Hepatocyte (in vitro differentiated cells): Measurements from ENCODE around the gene DUSP2. TPM values are rescaled to one million over a fixed set of nuclear protein-coding genes. Genes with fewer than 3 reads are reported as not detected.

Experiments used
- DNase-seq: peaks from one replicate; pipeline ENCODE4 v3.0.0-alpha.2; 2016; ENCODE audit warnings: low spot score
- H2AFZ ChIP-seq: fragments of 200-600 bp; sonication (generic); 2 replicates; pipeline ENCODE4 v1.6.0; 2016; ENCODE audit warnings: antibody characterized with exemption, mild to moderate bottlenecking
- H3K27ac ChIP-seq: fragments of 200-600 bp; sonication (generic); 2 replicates; pipeline ENCODE4 v1.5.1; 2016; ENCODE audit warnings: mild to moderate bottlenecking
- H3K27me3 ChIP-seq: fragments of 200-600 bp; sonication (generic); 2 replicates; pipeline ENCODE4 v1.6.1; 2016
- H3K36me3 ChIP-seq: fragments of 200-600 bp; sonication (generic); replicated peaks from 2 replicates; pipeline ENCODE4 v1.5.1; 2016; ENCODE audit warnings: low read depth; ENCODE audit not compliant: insufficient read depth
- H3K4me1 ChIP-seq: fragments of 200-600 bp; sonication (generic); 2 replicates; pipeline ENCODE4 v1.5.1; 2016; ENCODE audit warnings: mild to moderate bottlenecking, moderate library complexity; ENCODE audit not compliant: insufficient read depth
- H3K4me2 ChIP-seq: fragments of 200-600 bp; sonication (generic); 2 replicates; pipeline ENCODE4 v1.6.0; 2016
- H3K4me3 ChIP-seq: fragments of 200-600 bp; sonication (generic); 2 replicates; pipeline ENCODE4 v1.5.1; 2016; ENCODE audit warnings: mild to moderate bottlenecking
- H3K79me2 ChIP-seq: fragments of 200-600 bp; sonication (generic); 2 replicates; pipeline ENCODE4 v1.6.0; 2017; ENCODE audit warnings: mild to moderate bottlenecking
- H3K9me2 ChIP-seq: fragments of 200-600 bp; sonication (generic); replicated peaks from 2 replicates; pipeline ENCODE4 v1.6.0; 2017; ENCODE audit warnings: mild to moderate bottlenecking; ENCODE audit not compliant: insufficient read depth
- H3K9me3 ChIP-seq: fragments of 200-600 bp; sonication (generic); 2 replicates; pipeline ENCODE4 v1.5.1; 2016; ENCODE audit warnings: low read depth, mild to moderate bottlenecking
- H4K20me1 ChIP-seq: fragments of 200-600 bp; sonication (generic); 2 replicates; pipeline ENCODE4 v1.6.0; 2016; ENCODE audit warnings: mild to moderate bottlenecking; ENCODE audit not compliant: insufficient read depth, poor library complexity, severe bottlenecking
- EZH2 ChIP-seq: fragments of 200-600 bp; sonication (generic); IDR thresholded peaks from 2 replicates; pipeline ENCODE4 v1.6.1; 2016; ENCODE audit warnings: antibody characterized with exemption, mild to moderate bottlenecking, borderline replicate concordance
- EZH2phosphoT487 ChIP-seq: fragments of 200-600 bp; sonication (generic); IDR thresholded peaks from one replicate; pipeline ENCODE4 v1.6.1; 2018; ENCODE audit warnings: antibody characterized with exemption, mild to moderate bottlenecking, low read depth, moderate library complexity; ENCODE audit not compliant: unreplicated experiment, severe bottlenecking
- WGBS: methylation state at CpG from one replicate; pipeline ENCODE4 v1.1.6; 2016; ENCODE audit warnings: low lambda C conversion rate; ENCODE audit errors: missing lambda C conversion rate; 5-methylcytosine and 5-hydroxymethylcytosine counted together
- polyA plus RNA-seq: library from polyadenylated mRNA; unstranded; fragments of >200 nt; fragmentation: Nextera tagmentation; extraction: Ambion mirVana; gene quantifications from 2 replicates; pipeline ENCODE4 v1.2.1, GENCODE V29; 2016
- total RNA-seq: library from RNA; depleted of rRNA; stranded (reverse); fragments of >200 nt; gene quantifications from 2 replicates; pipeline ENCODE4 v1.2.3, GENCODE V29; 2014
- TF ChIP-seq, protein P1 (sequence below): fragments of 200-600 bp; sonication (generic); IDR thresholded peaks from 2 replicates; pipeline ENCODE4 v1.5.1; 2016; ENCODE audit warnings: antibody characterized with exemption, mild to moderate bottlenecking; ENCODE audit not compliant: poor library complexity

The DUSP2 gene
- total and polyA plus RNA-seq, 2 experiments from 2014 or later, result 11.3 to 24.0 TPM

DNA sequence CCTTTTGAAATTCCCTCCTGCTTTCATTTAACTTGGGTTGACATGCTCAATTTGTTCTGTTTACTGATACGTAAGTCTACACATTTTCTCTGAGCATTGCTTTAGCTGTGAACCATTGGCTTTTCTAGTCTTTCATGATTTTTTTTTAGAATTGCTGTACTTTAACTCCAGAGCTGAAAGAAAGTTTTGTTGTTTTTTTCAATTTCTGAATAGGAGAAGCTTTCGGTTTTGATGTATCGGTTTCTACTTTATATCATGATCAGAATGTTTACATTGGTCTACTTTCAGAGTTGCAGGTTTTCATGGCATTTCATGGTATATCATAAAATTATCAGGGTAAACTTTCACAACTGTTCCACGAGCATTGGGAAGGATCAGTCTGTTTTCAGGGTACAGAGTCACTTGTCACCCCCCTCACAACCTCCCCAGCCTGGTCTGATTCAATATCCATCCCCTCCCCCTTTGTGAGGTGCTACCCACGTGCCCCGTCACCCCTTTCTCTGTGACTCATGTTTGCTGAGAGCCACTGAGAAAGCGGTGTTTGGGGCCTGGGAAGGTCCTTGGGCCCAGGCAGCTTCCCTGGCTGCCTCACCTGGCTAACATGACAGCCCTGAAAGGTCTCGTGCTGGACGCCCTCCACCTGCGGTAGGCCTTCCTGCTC lies 14.0 kb downstream of the DUSP2 start:
- Histone ChIP-seq H3K4me1 (no peaks in the 10 kb centered on the region), H3K36me3 (no peaks in the 10 kb centered on the region), H3K4me3 (no peak overlapping the region), H3K9me2 (no peaks in the 10 kb centered on the region), H3K79me2 (no peaks in the 10 kb centered on the region), H3K27ac (no peak overlapping the region), H2AFZ (no peak overlapping the region), H4K20me1 (no peaks in the 10 kb centered on the region), H3K27me3 (peaks cover 5% of the 10 kb centered on the region), H3K4me2 (no peak overlapping the region), H3K9me3 (no peaks in the 10 kb centered on the region)
- WGBS, result 77% methylated on average over 10 of the region's 10 CpGs
- TF ChIP-seq EZH2phosphoT487 (no peak), EZH2 (no peak)
- TF ChIP-seq, protein P1, sequence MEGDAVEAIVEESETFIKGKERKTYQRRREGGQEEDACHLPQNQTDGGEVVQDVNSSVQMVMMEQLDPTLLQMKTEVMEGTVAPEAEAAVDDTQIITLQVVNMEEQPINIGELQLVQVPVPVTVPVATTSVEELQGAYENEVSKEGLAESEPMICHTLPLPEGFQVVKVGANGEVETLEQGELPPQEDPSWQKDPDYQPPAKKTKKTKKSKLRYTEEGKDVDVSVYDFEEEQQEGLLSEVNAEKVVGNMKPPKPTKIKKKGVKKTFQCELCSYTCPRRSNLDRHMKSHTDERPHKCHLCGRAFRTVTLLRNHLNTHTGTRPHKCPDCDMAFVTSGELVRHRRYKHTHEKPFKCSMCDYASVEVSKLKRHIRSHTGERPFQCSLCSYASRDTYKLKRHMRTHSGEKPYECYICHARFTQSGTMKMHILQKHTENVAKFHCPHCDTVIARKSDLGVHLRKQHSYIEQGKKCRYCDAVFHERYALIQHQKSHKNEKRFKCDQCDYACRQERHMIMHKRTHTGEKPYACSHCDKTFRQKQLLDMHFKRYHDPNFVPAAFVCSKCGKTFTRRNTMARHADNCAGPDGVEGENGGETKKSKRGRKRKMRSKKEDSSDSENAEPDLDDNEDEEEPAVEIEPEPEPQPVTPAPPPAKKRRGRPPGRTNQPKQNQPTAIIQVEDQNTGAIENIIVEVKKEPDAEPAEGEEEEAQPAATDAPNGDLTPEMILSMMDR, result no peak
- no peak for DNase-seq

DNA sequence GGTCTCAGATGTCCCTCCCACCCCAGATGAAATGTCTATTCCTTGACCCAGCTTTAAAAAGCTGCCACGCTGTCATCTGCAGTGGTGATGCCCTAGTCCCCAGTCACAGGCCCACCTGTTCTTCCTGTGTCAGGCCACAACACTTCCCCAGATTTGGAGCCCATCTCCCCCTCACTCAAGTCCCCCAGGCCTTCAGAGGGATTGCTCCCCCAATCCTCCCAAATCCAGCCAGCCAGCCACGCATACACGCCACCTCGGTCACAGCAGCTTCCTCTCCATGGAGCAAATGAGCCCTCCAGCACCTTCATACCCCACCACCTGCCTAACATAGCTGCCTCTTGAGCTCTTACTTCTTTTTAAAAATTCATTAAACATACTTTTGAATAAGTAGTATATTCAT lies 14.8 kb downstream of the DUSP2 start:
- Histone ChIP-seq H3K4me2 (no peak overlapping the region), H4K20me1 (no peaks in the 10 kb centered on the region), H3K36me3 (no peaks in the 10 kb centered on the region), H3K27me3 (peaks cover 5% of the 10 kb centered on the region), H3K27ac (no peak overlapping the region), H3K4me3 (no peak overlapping the region), H3K9me3 (no peaks in the 10 kb centered on the region), H3K79me2 (no peaks in the 10 kb centered on the region), H2AFZ (no peak overlapping the region), H3K9me2 (no peaks in the 10 kb centered on the region), H3K4me1 (no peaks in the 10 kb centered on the region)
- no peak for DNase-seq
- TF ChIP-seq, protein P1, result no peak
- TF ChIP-seq EZH2 (no peak), EZH2phosphoT487 (no peak)
- 89% methylated on average over 4 of the region's 4 CpGs for WGBS

DNA sequence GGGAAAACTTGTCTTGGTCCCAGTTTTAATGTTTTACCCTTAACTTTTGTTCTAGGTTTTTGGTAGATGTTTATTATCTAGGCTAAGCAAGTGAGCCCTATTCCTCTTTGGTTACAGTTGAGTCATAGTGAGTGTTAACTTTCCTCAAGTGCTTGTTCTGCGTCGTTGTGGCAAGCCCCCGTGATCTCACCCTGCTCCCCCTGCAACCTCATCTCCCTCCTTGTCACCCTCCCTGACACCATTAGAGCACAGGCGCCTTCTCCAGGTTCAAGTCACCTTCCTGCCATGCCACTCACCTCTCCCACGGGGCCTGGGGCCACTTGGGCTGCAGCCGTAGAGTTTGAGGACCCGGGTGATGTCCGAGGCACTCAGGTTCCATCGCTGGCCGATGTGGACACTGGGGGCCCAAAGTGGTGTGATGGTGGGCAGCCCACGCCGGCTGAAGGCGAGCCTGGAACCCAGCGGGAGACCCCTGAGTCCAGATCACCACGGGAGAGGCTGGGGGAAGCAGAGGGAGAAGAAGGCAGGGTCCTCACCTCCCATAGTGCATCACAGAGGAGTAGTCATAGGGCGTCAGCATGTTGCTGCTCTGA lies 15.6 kb downstream of the DUSP2 start:
- Histone ChIP-seq H3K27me3 (peaks cover 5% of the 10 kb centered on the region), H3K9me3 (no peaks in the 10 kb centered on the region), H3K36me3 (no peaks in the 10 kb centered on the region), H3K4me3 (no peak overlapping the region), H3K4me1 (no peaks in the 10 kb centered on the region), H3K9me2 (no peaks in the 10 kb centered on the region), H3K79me2 (no peaks in the 10 kb centered on the region), H3K27ac (no peak overlapping the region), H4K20me1 (no peaks in the 10 kb centered on the region), H2AFZ (no peak overlapping the region), H3K4me2 (no peak overlapping the region)
- no peak for TF ChIP-seq EZH2
- TF ChIP-seq EZH2phosphoT487, result no peak
- TF ChIP-seq, protein P1, result no peak
- no peak for DNase-seq
- WGBS, result 86% methylated on average over 16 of the region's 16 CpGs
